K562 (cell line): ENCODE results near the gene NKAIN4. TPM values are rescaled to one million over a fixed set of nuclear protein-coding genes. Genes with fewer than 3 reads are reported as not detected.
A peak's percentile ranks its signal among the peaks of the same experiment; 100 is the strongest.

Source experiments
- EGR1 ChIP-seq: fragments of 450-650 bp; conservative IDR thresholded peaks from 2 replicates; pipeline ENCODE4 v1.6.1; 2017; ENCODE audit warnings: mild to moderate bottlenecking
- ELF4 ChIP-seq: fragments of 450-650 bp; formaldehyde crosslinking; IDR thresholded peaks from 2 replicates; pipeline ENCODE4 v1.4.0; 2022; ENCODE audit warnings: missing genetic modification characterization
- ETS2 ChIP-seq: IDR thresholded peaks from 2 replicates; pipeline ENCODE4 v1.6.1; 2016; ENCODE audit warnings: borderline replicate concordance, missing genetic modification characterization, mild to moderate bottlenecking, moderate library complexity, missing compliant biosample characterization; ENCODE audit not compliant: poor library complexity, severe bottlenecking
- FOXA3 ChIP-seq, 2 experiments: fragments of 450-650 bp in 1 of 2; sonication (generic) in 1 of 2; formaldehyde crosslinking; IDR thresholded peaks in 1 of 2; conservative IDR thresholded peaks in 1 of 2; 2 replicates each; pipeline versions ENCODE4 v1.4.0 to v1.8.0; 2020 to 2022; ENCODE audit warnings: mild to moderate bottlenecking in 2 of 2, missing genetic modification reagents in 1 of 2
- NFRKB ChIP-seq: fragments of 450-650 bp; IDR thresholded peaks from 2 replicates; pipeline ENCODE4 v1.6.1; 2016; ENCODE audit warnings: low read depth
- NR2C2 ChIP-seq, 2 experiments: fragments of 200-800 bp in 1 of 2; sonication (Bioruptor generic) in 1 of 2; sonication (generic) in 1 of 2; formaldehyde crosslinking in 1 of 2; IDR thresholded peaks; 2 replicates each; pipeline versions ENCODE4 v1.6.1 to v1.8.0; 2016 to 2022; ENCODE audit warnings: mild to moderate bottlenecking in 1 of 2, missing compliant biosample characterization in 1 of 2, missing genetic modification characterization in 1 of 2, missing genetic modification reagents in 1 of 2
- RBBP5 ChIP-seq: fragments of 200-600 bp; sonication (generic); IDR thresholded peaks from 2 replicates; pipeline ENCODE4 v1.6.1; 2012; ENCODE audit warnings: borderline replicate concordance, mild to moderate bottlenecking, low read length, control low read depth, inconsistent platforms; ENCODE audit not compliant: insufficient read depth, poor library complexity, severe bottlenecking
- RHOXF2B ChIP-seq: fragments of 250-450 bp; sonication (Bioruptor Pico); conservative IDR thresholded peaks from 2 replicates; pipeline ENCODE4 v1.5.1; 2021
- SMAD3 ChIP-seq: fragments of 450-650 bp; formaldehyde crosslinking; conservative IDR thresholded peaks from 2 replicates; pipeline ENCODE4 v1.4.0; 2020; ENCODE audit warnings: mild to moderate bottlenecking
- SMAD4 ChIP-seq: fragments of 250-450 bp; sonication (Bioruptor Pico); conservative IDR thresholded peaks from 2 replicates; pipeline ENCODE4 v1.8.0; 2021; ENCODE audit warnings: inconsistent platforms, mild to moderate bottlenecking, moderate library complexity
- SRSF7 ChIP-seq: fragments of 200-400 bp; formaldehyde crosslinking; optimal IDR thresholded peaks from 2 replicates; pipeline ENCODE3; 2017; ENCODE audit warnings: mild to moderate bottlenecking, low read depth, low read length
- TARDBP ChIP-seq: fragments of 450-650 bp; IDR thresholded peaks from 2 replicates; pipeline ENCODE4 v1.6.1; 2016
- USF1 ChIP-seq: sonication (generic); formaldehyde crosslinking; IDR thresholded peaks from 2 replicates; pipeline ENCODE4 v1.9.0; 2022; ENCODE audit warnings: mild to moderate bottlenecking, missing genetic modification reagents
- ZNF551 ChIP-seq: fragments of 250-450 bp; sonication (Bioruptor Pico); IDR thresholded peaks from 2 replicates; pipeline ENCODE4 v1.5.0; 2021; ENCODE audit warnings: mild to moderate bottlenecking, moderate library complexity
- ZNF655 ChIP-seq: fragments of 250-450 bp; sonication (Bioruptor Pico); IDR thresholded peaks from 2 replicates; pipeline ENCODE4 v1.5.0; 2021
- ZNF830 ChIP-seq: fragments of 250-450 bp; sonication (Bioruptor Pico); IDR thresholded peaks from 2 replicates; pipeline ENCODE4 v1.5.0; 2021; ENCODE audit warnings: mild to moderate bottlenecking
- polyA plus RNA-seq, 8 experiments: library from polyadenylated mRNA; depleted of rRNA in 4 of 8; stranded (reverse) in 5 of 8; unstranded in 3 of 8; fragments of >200 nt; fragmentation: Nextera tagmentation in 2 of 8; fragmentation: Illumina TruSeq in 1 of 8; extraction: Ambion mirVana in 2 of 8; extraction: Trizol in 1 of 8; gene quantifications; 2 replicates each; pipeline versions ENCODE4 v1.2.1 to v1.2.3, GENCODE V29; 2011 to 2014; ENCODE audit warnings: inconsistent platforms in 1 of 8, missing spikeins in 1 of 8
- total RNA-seq, 7 experiments: library from RNA; depleted of rRNA in 6 of 7; stranded (reverse); fragments of >200 nt in 6 of 7; fragmentation: Illumina TruSeq in 2 of 7; extraction: Trizol in 2 of 7; gene quantifications; 2 replicates each; pipeline versions ENCODE4 v1.2.1 to v1.2.3, GENCODE V29; 2011 to 2021; ENCODE audit warnings: low replicate concordance in 1 of 7
- TF ChIP-seq, protein P1 (sequence below): fragments of 450-650 bp; IDR thresholded peaks from 2 replicates; pipeline ENCODE4 v1.6.1; 2017; ENCODE audit warnings: antibody characterized with exemption, mild to moderate bottlenecking
- TF ChIP-seq, protein P2 (sequence below), 3 experiments: fragments of 200-800 bp in 1 of 3; fragments of 250-450 bp in 1 of 3; fragments of 450-650 bp in 1 of 3; sonication (Bioruptor Pico) in 1 of 3; sonication (Bioruptor generic) in 1 of 3; formaldehyde crosslinking in 1 of 3; IDR thresholded peaks; 2 replicates each; pipeline versions ENCODE4 v1.6.1 to v1.8.0; 2016 to 2022; ENCODE audit warnings: mild to moderate bottlenecking in 2 of 3, missing genetic modification characterization in 2 of 3, missing compliant biosample characterization in 1 of 3, moderate library complexity in 1 of 3

Gene NKAIN4
- total and polyA plus RNA-seq, 9 of the 15 experiments (the other 6 are each of a cell fraction or from before 2014, with no cell fraction given): not detected

DNA sequence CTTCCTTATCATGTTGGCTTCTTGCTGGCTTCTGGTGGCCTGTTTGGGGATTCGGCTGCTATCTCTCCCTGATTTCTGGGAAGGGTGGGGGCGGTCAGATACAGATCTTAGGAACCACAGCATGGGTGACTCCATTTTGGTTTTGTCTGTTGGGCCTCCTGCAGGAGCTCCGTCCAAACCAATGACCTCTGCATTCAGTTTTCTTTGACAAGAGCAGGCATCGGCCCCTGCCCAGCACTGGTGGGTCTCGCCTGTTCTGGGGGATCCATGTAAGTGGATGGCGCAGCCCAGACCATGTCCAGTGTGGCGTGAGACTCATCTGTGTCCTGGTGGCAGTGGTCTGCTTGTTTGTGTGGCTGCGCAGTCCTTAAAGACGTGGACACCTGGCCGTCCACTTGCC lies 9.7 kb upstream of the NKAIN4 start (continued):
- TF ChIP-seq, protein P1, sequence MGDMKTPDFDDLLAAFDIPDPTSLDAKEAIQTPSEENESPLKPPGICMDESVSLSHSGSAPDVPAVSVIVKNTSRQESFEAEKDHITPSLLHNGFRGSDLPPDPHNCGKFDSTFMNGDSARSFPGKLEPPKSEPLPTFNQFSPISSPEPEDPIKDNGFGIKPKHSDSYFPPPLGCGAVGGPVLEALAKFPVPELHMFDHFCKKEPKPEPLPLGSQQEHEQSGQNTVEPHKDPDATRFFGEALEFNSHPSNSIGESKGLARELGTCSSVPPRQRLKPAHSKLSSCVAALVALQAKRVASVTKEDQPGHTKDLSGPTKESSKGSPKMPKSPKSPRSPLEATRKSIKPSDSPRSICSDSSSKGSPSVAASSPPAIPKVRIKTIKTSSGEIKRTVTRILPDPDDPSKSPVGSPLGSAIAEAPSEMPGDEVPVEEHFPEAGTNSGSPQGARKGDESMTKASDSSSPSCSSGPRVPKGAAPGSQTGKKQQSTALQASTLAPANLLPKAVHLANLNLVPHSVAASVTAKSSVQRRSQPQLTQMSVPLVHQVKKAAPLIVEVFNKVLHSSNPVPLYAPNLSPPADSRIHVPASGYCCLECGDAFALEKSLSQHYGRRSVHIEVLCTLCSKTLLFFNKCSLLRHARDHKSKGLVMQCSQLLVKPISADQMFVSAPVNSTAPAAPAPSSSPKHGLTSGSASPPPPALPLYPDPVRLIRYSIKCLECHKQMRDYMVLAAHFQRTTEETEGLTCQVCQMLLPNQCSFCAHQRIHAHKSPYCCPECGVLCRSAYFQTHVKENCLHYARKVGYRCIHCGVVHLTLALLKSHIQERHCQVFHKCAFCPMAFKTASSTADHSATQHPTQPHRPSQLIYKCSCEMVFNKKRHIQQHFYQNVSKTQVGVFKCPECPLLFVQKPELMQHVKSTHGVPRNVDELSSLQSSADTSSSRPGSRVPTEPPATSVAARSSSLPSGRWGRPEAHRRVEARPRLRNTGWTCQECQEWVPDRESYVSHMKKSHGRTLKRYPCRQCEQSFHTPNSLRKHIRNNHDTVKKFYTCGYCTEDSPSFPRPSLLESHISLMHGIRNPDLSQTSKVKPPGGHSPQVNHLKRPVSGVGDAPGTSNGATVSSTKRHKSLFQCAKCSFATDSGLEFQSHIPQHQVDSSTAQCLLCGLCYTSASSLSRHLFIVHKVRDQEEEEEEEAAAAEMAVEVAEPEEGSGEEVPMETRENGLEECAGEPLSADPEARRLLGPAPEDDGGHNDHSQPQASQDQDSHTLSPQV: peak; percentile 87
- no peak for TF ChIP-seq FOXA3 (CRISPR knock-in tag; conservative IDR thresholded peaks at IDR 0.05 in 1 of 2, IDR thresholded peaks at IDR 0.05 in 1 of 2)
- no peak for TF ChIP-seq RBBP5
- TF ChIP-seq, protein P2, sequence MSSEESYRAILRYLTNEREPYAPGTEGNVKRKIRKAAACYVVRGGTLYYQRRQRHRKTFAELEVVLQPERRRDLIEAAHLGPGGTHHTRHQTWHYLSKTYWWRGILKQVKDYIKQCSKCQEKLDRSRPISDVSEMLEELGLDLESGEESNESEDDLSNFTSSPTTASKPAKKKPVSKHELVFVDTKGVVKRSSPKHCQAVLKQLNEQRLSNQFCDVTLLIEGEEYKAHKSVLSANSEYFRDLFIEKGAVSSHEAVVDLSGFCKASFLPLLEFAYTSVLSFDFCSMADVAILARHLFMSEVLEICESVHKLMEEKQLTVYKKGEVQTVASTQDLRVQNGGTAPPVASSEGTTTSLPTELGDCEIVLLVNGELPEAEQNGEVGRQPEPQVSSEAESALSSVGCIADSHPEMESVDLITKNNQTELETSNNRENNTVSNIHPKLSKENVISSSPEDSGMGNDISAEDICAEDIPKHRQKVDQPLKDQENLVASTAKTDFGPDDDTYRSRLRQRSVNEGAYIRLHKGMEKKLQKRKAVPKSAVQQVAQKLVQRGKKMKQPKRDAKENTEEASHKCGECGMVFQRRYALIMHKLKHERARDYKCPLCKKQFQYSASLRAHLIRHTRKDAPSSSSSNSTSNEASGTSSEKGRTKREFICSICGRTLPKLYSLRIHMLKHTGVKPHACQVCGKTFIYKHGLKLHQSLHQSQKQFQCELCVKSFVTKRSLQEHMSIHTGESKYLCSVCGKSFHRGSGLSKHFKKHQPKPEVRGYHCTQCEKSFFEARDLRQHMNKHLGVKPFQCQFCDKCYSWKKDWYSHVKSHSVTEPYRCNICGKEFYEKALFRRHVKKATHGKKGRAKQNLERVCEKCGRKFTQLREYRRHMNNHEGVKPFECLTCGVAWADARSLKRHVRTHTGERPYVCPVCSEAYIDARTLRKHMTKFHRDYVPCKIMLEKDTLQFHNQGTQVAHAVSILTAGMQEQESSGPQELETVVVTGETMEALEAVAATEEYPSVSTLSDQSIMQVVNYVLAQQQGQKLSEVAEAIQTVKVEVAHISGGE (CRISPR knock-in tag; IDR thresholded peaks at IDR 0.05): peak in 1 of 3 experiments; percentile 26; a peak in 1 of 6 replicates
- TF ChIP-seq ELF4: 0 out of 2 replicates have a peak, but pooled peaks have one; percentile 42
- TF ChIP-seq RHOXF2B: peak; percentile 87
- no peak for TF ChIP-seq ZNF655 (CRISPR knock-in tag)
- TF ChIP-seq SRSF7: no peak
- no peak for TF ChIP-seq EGR1
- no peak for TF ChIP-seq USF1 (CRISPR knock-in tag)
- TF ChIP-seq ZNF551 (CRISPR knock-in tag): no peak
- no peak for TF ChIP-seq ETS2 (tag)
- peak; percentile 93 for TF ChIP-seq SMAD4 (CRISPR knock-in tag)
- no peak for TF ChIP-seq TARDBP
- no peak for TF ChIP-seq NR2C2 (CRISPR knock-in tag; IDR thresholded peaks at IDR 0.05)
- TF ChIP-seq NR2C2 (tag; IDR thresholded peaks at IDR 0.05): peak; percentile 41; the same call in 1 of the 2 replicates
- TF ChIP-seq SMAD3 (CRISPR knock-in tag): peak; percentile 91
- TF ChIP-seq NFRKB: no peak
- peak; percentile 97 for TF ChIP-seq ZNF830
